Activated naive CD4-positive, alpha-beta T cell treated with anti-CD3 and anti-CD28 coated beads, Interleukin-2, amount 50 U/mL, for 72 hours (primary cell): ENCODE data around the gene MDFIC. TPM values are rescaled to one million over a fixed set of nuclear protein-coding genes. Genes with fewer than 3 reads are reported as not detected.

Source experiments
- ATAC-seq, 2 donors: fragments of 150-1000 bp; cut with Tn5 transposase; 2 replicates each; pipeline ENCODE4 v1.10.0; 2021; ENCODE audit warnings: mild to moderate bottlenecking in 2 of 2, moderate library complexity in 2 of 2
- DNase-seq, 2 donors: peaks; one replicate each; pipeline ENCODE4 v3.0.0; 2021 to 2022; ENCODE audit warnings: low spot score in 2 of 2
- H3K27ac Mint-ChIP-seq, 2 donors: one replicate each; pipeline ENCODE4 v1.8.0; 2022; ENCODE audit warnings: mild to moderate bottlenecking in 2 of 2, mixed read lengths in 2 of 2
- H3K36me3 Mint-ChIP-seq, 2 donors: one replicate each; pipeline ENCODE4 v1.8.0; 2022; ENCODE audit warnings: mixed read lengths in 2 of 2
- H3K9me3 Mint-ChIP-seq, 2 donors: one replicate each; pipeline ENCODE4 v1.8.0; 2022; ENCODE audit warnings: mixed read lengths in 2 of 2
- total RNA-seq, 2 donors: library from RNA; stranded (reverse); gene quantifications; one replicate each; pipeline ENCODE4 v1.2.3, GENCODE V29; 2022

Gene MDFIC
- total RNA-seq, 2 donors from 2014 or later: 41.0 to 86.0 TPM

- no peak overlapping the region for H3K27ac Mint-ChIP-seq
- ATAC-seq (no peak), DNase-seq (no peak)
- H3K9me3 Mint-ChIP-seq: peaks cover 0 to 7% of the 10 kb centered on the region in 2 donors
- H3K36me3 Mint-ChIP-seq: peaks cover 11 to 33% of the 10 kb centered on the region in 2 donors
Observed at GRCh38 chr7:114966156-114966555, 44.3 kb downstream of the MDFIC start.

GRCh38 chr7:114969096-114969495, 47.2 kb downstream of the MDFIC start:
- Mint-ChIP-seq H3K36me3 (peaks cover 9 to 29% of the 10 kb centered on the region in 2 donors), H3K9me3 (peaks cover 0 to 7% of the 10 kb centered on the region in 2 donors), H3K27ac (no peak overlapping the region)
- no peak for DNase-seq
- no peak for ATAC-seq

- peak overlapping the region in 1 of 2 donors; percentile 29 for H3K27ac Mint-ChIP-seq
- peaks cover 0 to under 1% of the 10 kb centered on the region in 2 donors for H3K9me3 Mint-ChIP-seq
- DNase-seq: no peak
- ATAC-seq: no peak
- H3K36me3 Mint-ChIP-seq: peaks cover 2 to 21% of the 10 kb centered on the region in 2 donors
Observed at GRCh38 chr7:114970308-114970707, 48.4 kb downstream of the MDFIC start.

- DNase-seq (no peak), ATAC-seq (no peak)
- H3K27ac Mint-ChIP-seq: no peak overlapping the region
- peaks cover 0 to 17% of the 10 kb centered on the region in 2 donors for H3K36me3 Mint-ChIP-seq
- no peaks in the 10 kb centered on the region for H3K9me3 Mint-ChIP-seq
Observed at GRCh38 chr7:114970732-114971131, 48.8 kb downstream of the MDFIC start.

GRCh38 chr7:114972567-114972966, 50.7 kb downstream of the MDFIC start:
- no peaks in the 10 kb centered on the region for H3K9me3 Mint-ChIP-seq
- DNase-seq (no peak), ATAC-seq (no peak)
- peak overlapping the region in 1 of 2 donors; percentile 52 for H3K27ac Mint-ChIP-seq
- peaks cover 0 to 5% of the 10 kb centered on the region in 2 donors for H3K36me3 Mint-ChIP-seq

GRCh38 chr7:114973147-114973546, 51.3 kb downstream of the MDFIC start:
- Mint-ChIP-seq H3K27ac (no peak overlapping the region), H3K9me3 (no peaks in the 10 kb centered on the region), H3K36me3 (peaks cover 0 to 7% of the 10 kb centered on the region in 2 donors)
- DNase-seq (no peak), ATAC-seq (no peak)

GRCh38 chr7:114975401-114975800, 53.5 kb downstream of the MDFIC start:
- Mint-ChIP-seq H3K36me3 (peaks cover 0 to 12% of the 10 kb centered on the region in 2 donors), H3K27ac (no peak overlapping the region), H3K9me3 (no peaks in the 10 kb centered on the region)
- ATAC-seq: no peak
- no peak for DNase-seq

- Mint-ChIP-seq H3K9me3 (no peaks in the 10 kb centered on the region), H3K27ac (no peak overlapping the region), H3K36me3 (peaks cover 3 to 22% of the 10 kb centered on the region in 2 donors)
- DNase-seq (no peak), ATAC-seq (no peak)
Observed at GRCh38 chr7:114976666-114977065, 54.8 kb downstream of the MDFIC start.

GRCh38 chr7:114977277-114977676, 55.4 kb downstream of the MDFIC start:
- peak in 1 of 2 donors; percentile 55 for ATAC-seq
- H3K36me3 Mint-ChIP-seq: peaks cover 9 to 29% of the 10 kb centered on the region in 2 donors

GRCh38 chr7:114979388-114979787, 57.5 kb downstream of the MDFIC start:
- ATAC-seq: no peak
- Mint-ChIP-seq H3K9me3 (peaks cover 0 to 3% of the 10 kb centered on the region in 2 donors), H3K36me3 (peaks cover 9 to 36% of the 10 kb centered on the region in 2 donors), H3K27ac (no peak overlapping the region)
- no peak for DNase-seq

More at GRCh38 chr7:114977277-114977676, 55.4 kb downstream of the MDFIC start:
- Mint-ChIP-seq H3K9me3 (peaks cover 0 to 3% of the 10 kb centered on the region in 2 donors), H3K27ac (no peak overlapping the region)
- DNase-seq: no peak

- no peak for ATAC-seq
- H3K9me3 Mint-ChIP-seq: peaks cover 0 to 3% of the 10 kb centered on the region in 2 donors
- H3K27ac Mint-ChIP-seq: no peak overlapping the region
- no peak for DNase-seq
- H3K36me3 Mint-ChIP-seq: peaks cover 9 to 37% of the 10 kb centered on the region in 2 donors
Observed at GRCh38 chr7:114979803-114980507, 58.1 kb downstream of the MDFIC start.

- Mint-ChIP-seq H3K36me3 (peaks cover 20 to 51% of the 10 kb centered on the region in 2 donors), H3K9me3 (peaks cover 0 to 3% of the 10 kb centered on the region in 2 donors), H3K27ac (no peak overlapping the region)
- no peak for DNase-seq
- no peak for ATAC-seq
Observed at GRCh38 chr7:114981323-114981722, 59.4 kb downstream of the MDFIC start.

- Mint-ChIP-seq H3K27ac (no peak overlapping the region), H3K9me3 (peaks cover 0 to 3% of the 10 kb centered on the region in 2 donors), H3K36me3 (peaks cover 32 to 54% of the 10 kb centered on the region in 2 donors)
- ATAC-seq (no peak), DNase-seq (no peak)
Observed at GRCh38 chr7:114985116-114985715, 63.3 kb downstream of the MDFIC start.

GRCh38 chr7:114986190-114987180, 64.6 kb downstream of the MDFIC start:
- ATAC-seq (no peak), DNase-seq (no peak)
- Mint-ChIP-seq H3K27ac (peak overlapping the region; percentile 3 to 38), H3K9me3 (peaks cover 0 to 3% of the 10 kb centered on the region in 2 donors), H3K36me3 (peaks cover 30 to 52% of the 10 kb centered on the region in 2 donors)

GRCh38 chr7:114988026-114988425, 66.1 kb downstream of the MDFIC start:
- no peaks in the 10 kb centered on the region for H3K9me3 Mint-ChIP-seq
- peaks cover 23 to 40% of the 10 kb centered on the region in 2 donors for H3K36me3 Mint-ChIP-seq

GRCh38 chr7:114988755-114989375, 67.0 kb downstream of the MDFIC start:
- peaks cover 0 to 4% of the 10 kb centered on the region in 2 donors for H3K9me3 Mint-ChIP-seq
- H3K27ac Mint-ChIP-seq: no peak overlapping the region
- DNase-seq (no peak), ATAC-seq (no peak)
- H3K36me3 Mint-ChIP-seq: peaks cover 28 to 48% of the 10 kb centered on the region in 2 donors

More at GRCh38 chr7:114988026-114988425, 66.1 kb downstream of the MDFIC start:
- ATAC-seq: no peak
- DNase-seq: no peak
- no peak overlapping the region for H3K27ac Mint-ChIP-seq
